GM18508 (cell line): Measurements from ENCODE around the gene MYH14.

Source experiments
- ATAC-seq: cut with Tn5 transposase; IDR thresholded peaks from one replicate; pipeline ENCODE4 v1.9.1; 2021; ENCODE audit warnings: moderate number of reproducible peaks; ENCODE audit not compliant: insufficient read depth, unreplicated experiment

The MYH14 gene

DNA sequence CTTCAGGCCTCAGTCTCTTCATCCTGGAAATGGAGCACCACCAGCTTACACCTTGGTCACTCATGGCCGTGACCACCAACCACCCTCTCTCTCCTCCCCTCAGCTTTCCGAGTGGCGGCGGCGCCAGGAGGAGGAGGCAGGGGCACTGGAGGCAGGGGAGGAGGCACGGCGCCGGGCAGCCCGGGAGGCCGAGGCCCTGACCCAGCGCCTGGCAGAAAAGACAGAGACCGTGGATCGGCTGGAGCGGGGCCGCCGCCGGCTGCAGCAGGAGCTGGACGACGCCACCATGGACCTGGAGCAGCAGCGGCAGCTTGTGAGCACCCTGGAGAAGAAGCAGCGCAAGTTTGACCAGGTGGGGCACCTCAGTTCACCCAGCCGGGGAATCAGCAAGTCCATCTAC, 78.1 kb downstream of the MYH14 start:
- ATAC-seq = no peak

GRCh38 chr19:50285833-50286232, 82.4 kb downstream of the MYH14 start:
- no peak for ATAC-seq

GRCh38 chr19:50286443-50286842, 83.0 kb downstream of the MYH14 start:
- ATAC-seq = no peak

- ATAC-seq = no peak
These were observed 83.9 kb downstream of the MYH14 start for GRCh38 chr19:50287331-50287730.

- no peak for ATAC-seq
These were observed 85.5 kb downstream of the MYH14 start for GRCh38 chr19:50288954-50289353.

DNA sequence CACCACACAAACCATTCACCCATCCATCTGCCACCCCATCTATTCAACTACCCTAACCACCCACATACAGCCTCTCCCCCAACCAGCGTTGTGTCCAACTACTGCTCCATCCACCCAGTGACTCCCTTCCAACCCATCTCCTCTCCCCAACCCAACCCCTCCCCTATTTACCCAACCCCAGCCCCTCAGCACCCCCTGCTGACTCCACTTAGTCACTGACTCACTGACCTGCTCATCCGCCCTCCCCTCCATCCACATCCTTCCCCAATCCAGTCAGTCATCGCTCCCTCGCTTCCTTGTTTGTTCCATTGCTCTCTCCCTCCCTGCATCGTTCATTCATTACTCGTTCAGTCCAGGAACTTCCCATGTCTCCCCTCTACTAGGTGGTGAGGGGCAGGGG, 86.6 kb downstream of the MYH14 start:
- no peak for ATAC-seq

DNA sequence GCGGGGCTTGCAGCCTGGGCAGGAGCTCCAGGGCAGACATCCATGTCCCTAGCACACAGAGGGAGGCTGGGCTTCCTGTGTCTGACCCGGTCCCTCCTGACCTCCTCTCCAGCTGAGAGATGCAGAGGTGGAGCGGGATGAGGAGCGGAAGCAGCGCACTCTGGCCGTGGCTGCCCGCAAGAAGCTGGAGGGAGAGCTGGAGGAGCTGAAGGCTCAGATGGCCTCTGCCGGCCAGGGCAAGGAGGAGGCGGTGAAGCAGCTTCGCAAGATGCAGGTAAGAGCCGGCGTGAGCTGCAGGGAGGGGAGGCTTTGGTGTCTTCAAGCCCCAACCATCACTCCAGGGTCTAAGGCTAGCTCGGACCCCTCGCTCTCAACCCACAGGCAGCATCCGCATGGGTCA, 87.4 kb downstream of the MYH14 start:
- no peak for ATAC-seq

- ATAC-seq = no peak
These were observed 88.9 kb downstream of the MYH14 start for GRCh38 chr19:50292216-50292827.

- ATAC-seq = no peak
These were observed 90.0 kb downstream of the MYH14 start for GRCh38 chr19:50293263-50294004.

DNA sequence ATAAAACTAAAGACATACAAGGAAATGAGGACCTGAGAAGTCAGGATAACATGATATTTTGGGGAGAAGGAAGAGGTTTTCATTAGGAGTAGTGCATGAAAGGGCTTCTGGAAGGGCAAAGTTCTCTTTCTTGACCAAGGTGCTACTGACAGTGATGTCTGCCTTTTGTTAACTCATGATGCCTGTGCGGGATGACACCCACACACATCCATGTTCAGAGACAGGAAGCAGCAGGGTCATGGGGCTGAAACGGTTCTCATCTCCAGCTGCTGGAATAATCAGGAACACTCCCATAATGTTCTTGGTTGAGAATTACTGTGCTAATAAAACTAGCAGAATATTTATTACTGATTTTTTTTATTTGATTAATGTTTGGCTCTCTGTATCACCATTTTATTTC, 96.6 kb downstream of the MYH14 start:
- ATAC-seq = no peak

- ATAC-seq = no peak
These were observed 97.6 kb downstream of the MYH14 start for GRCh38 chr19:50300814-50301606.

- ATAC-seq = no peak
These were observed 98.2 kb downstream of the MYH14 start for GRCh38 chr19:50301607-50301971.

DNA sequence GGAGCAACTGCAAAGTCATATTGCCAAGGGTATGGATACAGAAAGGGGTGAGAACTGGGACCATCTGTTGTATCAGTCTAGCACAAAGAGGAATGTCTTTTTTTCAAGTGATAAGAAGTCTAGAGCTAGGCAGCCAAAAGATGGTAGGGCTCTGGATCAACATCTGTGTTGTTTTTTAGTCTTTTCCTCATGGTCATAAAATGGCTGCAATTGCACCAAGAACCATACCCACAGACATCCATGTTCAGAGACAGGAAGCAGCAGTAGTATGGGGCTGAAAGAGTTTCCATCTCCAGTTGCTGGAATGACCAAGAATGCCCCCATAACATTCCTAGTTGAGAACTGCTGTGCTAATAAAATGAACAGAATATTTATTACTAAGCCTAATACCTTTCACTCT, 100.1 kb downstream of the MYH14 start:
- ATAC-seq = no peak

DNA sequence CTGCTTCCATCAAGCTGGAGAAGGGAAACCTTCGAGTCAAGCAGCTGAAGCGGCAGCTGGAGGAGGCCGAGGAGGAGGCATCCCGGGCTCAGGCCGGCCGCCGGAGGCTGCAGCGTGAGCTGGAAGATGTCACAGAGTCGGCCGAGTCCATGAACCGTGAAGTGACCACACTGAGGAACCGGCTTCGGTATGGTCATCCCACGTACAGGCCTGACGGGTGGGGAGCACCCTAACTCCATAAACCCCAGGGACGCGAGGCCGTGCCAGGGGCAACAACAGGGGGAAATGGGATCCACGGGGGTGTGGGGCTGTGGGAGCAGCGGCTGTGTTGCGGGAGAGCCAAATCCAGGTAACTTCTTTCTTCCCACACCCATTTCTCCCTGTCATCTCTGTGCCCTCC, 105.6 kb downstream of the MYH14 start:
- ATAC-seq = no peak

DNA sequence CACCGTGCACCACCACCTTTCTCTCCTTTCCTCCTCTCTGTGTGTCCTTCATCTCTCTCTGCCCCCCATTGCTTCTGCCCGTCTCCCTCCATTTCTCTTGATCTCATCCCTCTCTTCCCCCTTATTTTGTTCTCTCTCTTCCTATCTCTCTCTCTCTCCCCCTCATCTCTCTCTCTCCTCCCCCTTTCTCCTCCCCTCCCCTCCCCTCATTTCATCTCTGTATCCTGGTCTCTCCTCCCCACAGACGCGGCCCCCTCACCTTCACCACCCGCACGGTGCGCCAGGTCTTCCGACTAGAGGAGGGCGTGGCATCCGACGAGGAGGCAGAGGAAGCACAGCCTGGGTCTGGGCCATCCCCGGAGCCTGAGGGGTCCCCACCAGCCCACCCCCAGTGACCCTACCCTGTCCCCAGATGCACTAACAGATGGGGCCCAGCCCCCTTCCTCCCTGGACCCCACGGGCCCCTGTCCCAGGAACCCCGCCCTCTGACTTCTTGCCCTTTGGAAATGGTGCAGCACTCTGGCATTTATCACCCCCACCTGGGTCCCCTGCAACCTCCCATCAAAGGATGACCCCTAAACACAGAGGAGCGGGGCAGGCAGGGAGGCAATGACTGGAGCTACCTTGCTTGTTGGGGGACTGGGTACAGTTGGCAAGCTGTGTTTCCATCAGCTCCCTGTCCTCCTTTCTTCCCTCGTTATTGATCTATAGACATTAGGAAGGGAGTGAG, 106.1 kb downstream of the MYH14 start:
- no peak for ATAC-seq

GRCh38 chr19:50310759-50311465, 107.5 kb downstream of the MYH14 start:
- ATAC-seq = no peak

- no peak for ATAC-seq
These were observed 108.6 kb downstream of the MYH14 start for GRCh38 chr19:50311723-50312635.

- no peak for ATAC-seq
These were observed 109.8 kb downstream of the MYH14 start for GRCh38 chr19:50312967-50313811.
